B cell (primary cell): ENCODE data around the gene VPS33A. TPM values are rescaled to one million over a fixed set of nuclear protein-coding genes. Genes with fewer than 3 reads are reported as not detected.

Experiments used
- ATAC-seq: fragments of 200-7000 bp; cut with Tn5 transposase; one replicate; pipeline ENCODE4 v1.10.0; 2021; ENCODE audit warnings: low read depth, mild to moderate bottlenecking, moderate number of reproducible peaks, moderate library complexity
- CTCF ChIA-PET: fragments of 350-600 bp; sonication (Branson Sonifier 250); formaldehyde crosslinking; loops from one replicate; lab custom pipeline; 2021; ENCODE audit warnings: antibody characterized with exemption, inconsistent platforms; lab: Charles Lee
- POLR2A ChIA-PET: fragments of 350-600 bp; sonication (Branson Sonifier 250); formaldehyde crosslinking; loops from one replicate; lab custom pipeline; 2021; ENCODE audit warnings: antibody characterized with exemption; lab: Charles Lee
- DNase-seq: peaks from one replicate; pipeline ENCODE4 v3.0.0; 2013
- H2AFZ ChIP-seq: 2 replicates; pipeline ENCODE4 v1.6.1; 2012; ENCODE audit warnings: mild to moderate bottlenecking, low read depth, low read length; ENCODE audit not compliant: insufficient read depth, poor library complexity, severe bottlenecking
- H3K27ac ChIP-seq, 2 donors: 1 replicate in 1 of 2; 2 replicates in 1 of 2; pipeline ENCODE4 v1.5.1; 2012 to 2013; ENCODE audit warnings: low read length in 2 of 2, mild to moderate bottlenecking in 2 of 2, moderate library complexity in 1 of 2
- H3K27me3 ChIP-seq, 4 experiments: fragments of 200-600 bp in 1 of 4; sonication (generic) in 1 of 4; replicated peaks in 1 of 4; 1 replicate in 2 of 4; 2 replicates in 2 of 4; pipeline versions ENCODE4 v1.6.1 to v1.7.0; 2013 to 2016; ENCODE audit warnings: low read length in 3 of 4, mild to moderate bottlenecking in 2 of 4, mixed read lengths in 1 of 4, moderate library complexity in 1 of 4; ENCODE audit not compliant: insufficient read depth in 4 of 4, control insufficient read depth in 3 of 4; ENCODE audit errors: control extremely low read depth in 1 of 4
- H3K36me3 ChIP-seq, 2 experiments: replicated peaks in 1 of 2; 1 replicate in 1 of 2; 2 replicates in 1 of 2; pipeline versions ENCODE4 v1.6.1 to v1.7.1; 2013; ENCODE audit warnings: low read length in 1 of 2; ENCODE audit not compliant: insufficient read depth in 2 of 2, control insufficient read depth in 1 of 2; ENCODE audit errors: control extremely low read depth in 1 of 2, extremely low read depth in 1 of 2
- H3K4me1 ChIP-seq, 2 donors: fragments of 200-600 bp in 1 of 2; sonication (generic) in 1 of 2; 1 replicate in 1 of 2; 2 replicates in 1 of 2; pipeline versions ENCODE4 v1.5.1 to v1.6.1; 2013 to 2017; ENCODE audit warnings: low read length in 2 of 2; ENCODE audit not compliant: control insufficient read depth in 2 of 2, insufficient read depth in 2 of 2
- H3K4me2 ChIP-seq: replicated peaks from 2 replicates; pipeline ENCODE3; 2012; ENCODE audit warnings: mild to moderate bottlenecking, low read depth, low read length; ENCODE audit not compliant: poor library complexity, severe bottlenecking
- H3K4me3 ChIP-seq, 5 experiments: fragments of 200-600 bp in 1 of 5; sonication (generic) in 1 of 5; 1 replicate in 3 of 5; 2 replicates in 2 of 5; pipeline versions ENCODE4 v1.5.1 to v1.7.0; 2011 to 2016; ENCODE audit warnings: low read length in 4 of 5, mild to moderate bottlenecking in 4 of 5, low read depth in 2 of 5, control low read depth in 1 of 5, moderate library complexity in 1 of 5; ENCODE audit not compliant: insufficient read depth in 1 of 5; ENCODE audit errors: control extremely low read depth in 1 of 5, extremely low read depth in 1 of 5
- H3K79me2 ChIP-seq: fragments of 200-600 bp; sonication (generic); one replicate; pipeline ENCODE4 v1.6.0; 2016; ENCODE audit warnings: low read length; ENCODE audit not compliant: control insufficient read depth, insufficient read depth
- H3K9ac ChIP-seq: fragments of 200-600 bp; sonication (generic); 2 replicates; pipeline ENCODE4 v1.6.1; 2017; ENCODE audit warnings: mild to moderate bottlenecking, low read length, moderate library complexity
- H3K9me3 ChIP-seq, 3 donors: one replicate each; pipeline versions ENCODE4 v1.6.1 to v1.7.1; 2013; ENCODE audit warnings: low read length in 2 of 3; ENCODE audit not compliant: control insufficient read depth in 2 of 3, insufficient read depth in 1 of 3; ENCODE audit errors: control extremely low read depth in 1 of 3
- H4K20me1 ChIP-seq: 2 replicates; pipeline ENCODE4 v1.6.0; 2012; ENCODE audit warnings: mild to moderate bottlenecking, low read length; ENCODE audit not compliant: insufficient read depth, control insufficient read depth, poor library complexity, severe bottlenecking
- H3K27ac Mint-ChIP-seq: one replicate; pipeline ENCODE4 v1.8.0; 2021; ENCODE audit warnings: mixed read lengths
- H3K27me3 Mint-ChIP-seq: one replicate; pipeline ENCODE4 v1.8.0; 2021; ENCODE audit warnings: mixed read lengths
- H3K4me1 Mint-ChIP-seq: one replicate; pipeline ENCODE4 v1.8.0; 2021; ENCODE audit warnings: mixed read lengths
- H3K4me3 Mint-ChIP-seq: one replicate; pipeline ENCODE4 v1.8.0; 2021; ENCODE audit warnings: mixed read lengths
- H3K9me3 Mint-ChIP-seq: one replicate; pipeline ENCODE4 v1.8.0; 2022; ENCODE audit warnings: mixed read lengths; ENCODE audit not compliant: insufficient read depth
- CTCF ChIP-seq: fragments of 200-600 bp; IDR thresholded peaks from one replicate; pipeline ENCODE4 v1.8.0; 2022; ENCODE audit warnings: antibody characterized with exemption, mild to moderate bottlenecking
- EZH2 ChIP-seq: IDR thresholded peaks from 2 replicates; pipeline ENCODE4 v1.6.1; 2012; ENCODE audit warnings: borderline replicate concordance, low read depth, mild to moderate bottlenecking, moderate library complexity, low read length; ENCODE audit not compliant: insufficient read depth, poor library complexity, severe bottlenecking
- WGBS: methylation state at CpG from one replicate; pipeline ENCODE4 v1.1.5; 2013; ENCODE audit warnings: missing lambda C conversion rate; ENCODE audit not compliant: insufficient coverage; 5-methylcytosine and 5-hydroxymethylcytosine counted together
- intact Hi-C: fragments of 100-400 bp; cut with micrococcal nuclease; formaldehyde crosslinking; loops from one replicate; pipeline ENCODE4 v1.10.0; 2022
- polyA plus RNA-seq: library from polyadenylated mRNA; depleted of rRNA; stranded (reverse); fragments of >200 nt; gene quantifications from 2 replicates; pipeline ENCODE4 v1.2.3, GENCODE V29; 2012
- total RNA-seq, 2 donors: library from RNA; stranded (reverse); fragments of 120-200 nt in 1 of 2; gene quantifications; 1 replicate in 1 of 2; 2 replicates in 1 of 2; pipeline versions ENCODE4 v1.2.3 to v1.2.4, GENCODE V29; 2013 to 2022

The VPS33A gene
- total and polyA plus RNA-seq, 2 donors (not counting 1 experiment from before 2014, with no cell fraction given): 11.1 to 34.9 TPM

GRCh38 chr12:122199484-122200355 lies 66.6 kb downstream of the VPS33A start:
- Histone ChIP-seq H3K9ac (no peak overlapping the region), H3K79me2 (no peaks in the 10 kb centered on the region), H2AFZ (no peak overlapping the region), H4K20me1 (no peaks in the 10 kb centered on the region), H3K4me3 (no peak overlapping the region), H3K27ac (no peak overlapping the region), H3K4me1 (peaks cover 13 to 14% of the 10 kb centered on the region in 2 donors), H3K27me3 (peaks cover 0 to 41% (median 22%) of the 10 kb centered on the region in 4 experiments), H3K36me3 (no peaks in the 10 kb centered on the region), H3K4me2 (no peak overlapping the region), H3K9me3 (peaks cover 0 to 19% (median 0%) of the 10 kb centered on the region in 3 donors)
- Mint-ChIP-seq H3K4me1 (peaks cover 8% of the 10 kb centered on the region), H3K9me3 (no peaks in the 10 kb centered on the region), H3K4me3 (no peak overlapping the region), H3K27me3 (peaks cover 35% of the 10 kb centered on the region), H3K27ac (no peak overlapping the region)
- DNase-seq (no peak), ATAC-seq (no peak)
- 97% methylated on average over 25 of the region's 29 CpGs for WGBS
- TF ChIP-seq CTCF (no peak), EZH2 (no peak)
- CTCF ChIA-PET: interaction anchor here (0.7 kb wide), 1 partner anchor 39 kb away, joined by 6 read pairs; no protein-coding TSS in a partner anchor
- POLR2A ChIA-PET: no interaction called here
- intact Hi-C loops: no loop called here

GRCh38 chr12:122197612-122197966 lies 68.7 kb downstream of the VPS33A start:
- Mint-ChIP-seq H3K27me3 (peaks cover 34% of the 10 kb centered on the region), H3K27ac (no peak overlapping the region), H3K4me3 (no peak overlapping the region), H3K4me1 (peaks cover 1% of the 10 kb centered on the region), H3K9me3 (no peaks in the 10 kb centered on the region)
- CTCF ChIA-PET: no interaction called here
- Histone ChIP-seq H3K9me3 (peaks cover 0 to 16% (median 0%) of the 10 kb centered on the region in 3 donors), H3K79me2 (no peaks in the 10 kb centered on the region), H3K27me3 (peaks cover 0 to 29% (median 17%) of the 10 kb centered on the region in 4 experiments), H3K4me3 (no peak overlapping the region), H3K27ac (no peak overlapping the region), H3K36me3 (no peaks in the 10 kb centered on the region), H3K4me2 (no peak overlapping the region), H3K9ac (no peak overlapping the region), H3K4me1 (peaks cover 1 to 3% of the 10 kb centered on the region in 2 donors), H2AFZ (no peak overlapping the region), H4K20me1 (no peaks in the 10 kb centered on the region)
- POLR2A ChIA-PET: no interaction called here
- TF ChIP-seq CTCF: no peak
- TF ChIP-seq EZH2: no peak
- intact Hi-C loops: no loop called here
- ATAC-seq: no peak
- WGBS: no CpG with 5 or more reads among the region's 1 CpG
- DNase-seq: no peak
